Activated B cell treated with CpG ODN at 0.5 μM for 24 hours (primary cell): ENCODE results near the gene JMJD1C. TPM values are rescaled to one million over a fixed set of nuclear protein-coding genes. Genes with fewer than 3 reads are reported as not detected.
"Not testable (repeated sequence)": the region's sequence is repeated elsewhere in the genome, so short reads cannot be mapped to it uniquely, and the experiment has no call there.

Source experiments
- ATAC-seq: fragments of 200-7000 bp; cut with Tn5 transposase; one replicate; pipeline ENCODE4 v1.10.0; 2021; ENCODE audit warnings: low read depth, mild to moderate bottlenecking, moderate library complexity
- CTCF ChIA-PET: fragments of 350-600 bp; sonication (Branson Sonifier 250); formaldehyde crosslinking; loops from one replicate; lab custom pipeline; 2021; ENCODE audit warnings: antibody characterized with exemption; lab: Charles Lee
- POLR2A ChIA-PET: fragments of 350-600 bp; sonication (Branson Sonifier 250); formaldehyde crosslinking; loops from one replicate; lab custom pipeline; 2021; ENCODE audit warnings: antibody characterized with exemption; lab: Charles Lee
- DNase-seq: peaks from one replicate; pipeline ENCODE4 v3.0.0; 2022
- H3K27ac Mint-ChIP-seq: one replicate; pipeline ENCODE4 v1.8.0; 2020; ENCODE audit warnings: mixed read lengths
- H3K27me3 Mint-ChIP-seq: one replicate; pipeline ENCODE4 v1.8.0; 2021; ENCODE audit warnings: mixed read lengths
- H3K36me3 Mint-ChIP-seq: one replicate; pipeline ENCODE4 v1.8.0; 2021; ENCODE audit warnings: low read depth, mixed read lengths
- H3K4me1 Mint-ChIP-seq: one replicate; pipeline ENCODE4 v1.8.0; 2021; ENCODE audit warnings: mixed read lengths
- H3K4me3 Mint-ChIP-seq: one replicate; pipeline ENCODE4 v1.8.0; 2020; ENCODE audit warnings: mild to moderate bottlenecking, mixed read lengths
- H3K9me3 Mint-ChIP-seq: one replicate; pipeline ENCODE4 v1.8.0; 2020; ENCODE audit warnings: mixed read lengths
- intact Hi-C: fragments of 100-400 bp; cut with micrococcal nuclease; formaldehyde crosslinking; loops from one replicate; pipeline ENCODE4 v1.15.1; 2024
- total RNA-seq: library from RNA; stranded (reverse); gene quantifications from 2 replicates; pipeline ENCODE4 v1.2.3, GENCODE V29; 2022
- TF ChIP-seq, protein P1 (sequence below): fragments of 200-600 bp; IDR thresholded peaks from one replicate; pipeline ENCODE4 v1.8.0; 2022; ENCODE audit warnings: antibody characterized with exemption, mild to moderate bottlenecking

The JMJD1C gene
- total RNA-seq, 1 donor from 2014 or later: 176 TPM

DNA sequence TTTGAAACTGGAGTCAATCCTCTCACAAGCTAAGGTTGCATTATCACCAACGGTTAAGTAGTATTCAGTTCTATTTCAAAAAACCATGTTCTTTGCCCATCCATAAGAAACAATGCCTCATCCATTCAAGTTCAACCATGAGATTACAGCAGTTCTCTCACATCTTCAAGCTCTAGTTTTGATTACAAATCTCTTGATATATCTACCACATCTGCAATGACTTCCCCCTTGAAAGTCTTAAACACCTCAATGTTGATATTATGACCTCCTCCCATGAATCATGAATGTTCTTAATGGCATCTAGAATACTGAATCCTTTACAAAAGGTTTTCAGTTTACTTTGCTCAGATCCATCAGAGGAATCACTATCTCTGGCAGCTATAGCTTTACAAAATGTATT lies 81.8 kb downstream of the JMJD1C start:
- ATAC-seq (no peak), DNase-seq (no peak)
- H3K27ac Mint-ChIP-seq: no peak overlapping the region
- intact Hi-C loops: no loop called here
- no peak overlapping the region for H3K4me3 Mint-ChIP-seq
- H3K36me3 Mint-ChIP-seq: peaks cover 7% of the 10 kb centered on the region
- H3K4me1 Mint-ChIP-seq: peaks cover 17% of the 10 kb centered on the region
- ChIA-PET POLR2A (no interaction called here), CTCF (interaction anchor here (1.0 kb wide), 1 partner anchor 165 kb away, joined by 3 read pairs; no protein-coding TSS in a partner anchor)
- TF ChIP-seq, protein P1, sequence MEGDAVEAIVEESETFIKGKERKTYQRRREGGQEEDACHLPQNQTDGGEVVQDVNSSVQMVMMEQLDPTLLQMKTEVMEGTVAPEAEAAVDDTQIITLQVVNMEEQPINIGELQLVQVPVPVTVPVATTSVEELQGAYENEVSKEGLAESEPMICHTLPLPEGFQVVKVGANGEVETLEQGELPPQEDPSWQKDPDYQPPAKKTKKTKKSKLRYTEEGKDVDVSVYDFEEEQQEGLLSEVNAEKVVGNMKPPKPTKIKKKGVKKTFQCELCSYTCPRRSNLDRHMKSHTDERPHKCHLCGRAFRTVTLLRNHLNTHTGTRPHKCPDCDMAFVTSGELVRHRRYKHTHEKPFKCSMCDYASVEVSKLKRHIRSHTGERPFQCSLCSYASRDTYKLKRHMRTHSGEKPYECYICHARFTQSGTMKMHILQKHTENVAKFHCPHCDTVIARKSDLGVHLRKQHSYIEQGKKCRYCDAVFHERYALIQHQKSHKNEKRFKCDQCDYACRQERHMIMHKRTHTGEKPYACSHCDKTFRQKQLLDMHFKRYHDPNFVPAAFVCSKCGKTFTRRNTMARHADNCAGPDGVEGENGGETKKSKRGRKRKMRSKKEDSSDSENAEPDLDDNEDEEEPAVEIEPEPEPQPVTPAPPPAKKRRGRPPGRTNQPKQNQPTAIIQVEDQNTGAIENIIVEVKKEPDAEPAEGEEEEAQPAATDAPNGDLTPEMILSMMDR: no peak
- no peaks in the 10 kb centered on the region for H3K9me3 Mint-ChIP-seq
- no peaks in the 10 kb centered on the region for H3K27me3 Mint-ChIP-seq

DNA sequence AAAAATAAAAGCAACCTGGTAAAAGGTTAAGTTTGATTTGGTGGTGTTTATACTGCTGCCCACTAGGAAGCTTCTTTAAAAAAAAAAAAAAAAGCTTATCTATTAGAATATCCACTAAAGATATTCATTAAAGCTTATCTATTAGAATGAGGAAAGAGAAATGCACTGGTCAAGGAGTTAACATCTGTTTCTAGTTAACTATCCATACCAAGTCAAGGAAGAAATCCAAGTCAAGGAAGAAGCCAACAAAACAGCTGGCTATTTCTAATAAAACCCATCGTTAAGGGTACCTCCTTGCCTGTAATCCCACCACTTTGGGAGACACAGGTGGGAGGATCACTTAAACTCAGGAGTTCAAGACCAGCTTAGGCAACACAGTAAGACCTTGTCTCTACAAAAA lies 82.6 kb downstream of the JMJD1C start:
- Mint-ChIP-seq H3K4me1 (peaks cover 11% of the 10 kb centered on the region), H3K36me3 (peaks cover 4% of the 10 kb centered on the region), H3K9me3 (no peaks in the 10 kb centered on the region), H3K27me3 (no peaks in the 10 kb centered on the region), H3K27ac (no peak overlapping the region), H3K4me3 (no peak overlapping the region)
- DNase-seq (no peak), ATAC-seq (no peak)
- intact Hi-C loops: no loop called here
- ChIA-PET POLR2A (no interaction called here), CTCF (interaction anchor here (1.0 kb wide), 1 partner anchor 164 kb away, joined by 3 read pairs; no protein-coding TSS in a partner anchor)
- TF ChIP-seq, protein P1: no peak

DNA sequence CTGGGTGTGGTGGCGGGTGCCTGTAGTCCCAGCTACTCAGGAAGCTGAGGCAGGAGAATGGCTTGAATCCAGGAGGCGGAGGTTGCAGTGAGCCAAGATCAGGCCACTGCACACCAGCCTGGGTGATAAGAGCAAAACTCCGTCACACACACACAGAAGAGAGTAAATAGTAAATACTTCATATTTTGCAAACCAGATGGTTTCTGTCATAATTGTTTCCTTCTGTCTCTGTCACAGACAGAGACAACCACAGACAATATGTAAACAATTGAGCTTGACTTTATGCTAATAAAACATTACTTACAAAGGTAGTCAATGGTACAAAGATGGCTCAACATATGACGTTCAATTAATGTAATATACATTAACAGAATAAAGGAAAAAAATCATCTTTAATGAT lies 83.7 kb downstream of the JMJD1C start:
- CTCF ChIA-PET: no interaction called here
- POLR2A ChIA-PET: no interaction called here
- DNase-seq: no peak
- Mint-ChIP-seq H3K4me1 (peaks cover 5% of the 10 kb centered on the region), H3K4me3 (no peak overlapping the region), H3K36me3 (peaks cover 4% of the 10 kb centered on the region), H3K27me3 (no peaks in the 10 kb centered on the region), H3K27ac (no peak overlapping the region), H3K9me3 (no peaks in the 10 kb centered on the region)
- intact Hi-C loops: no loop called here
- TF ChIP-seq, protein P1: no peak
- ATAC-seq: no peak

DNA sequence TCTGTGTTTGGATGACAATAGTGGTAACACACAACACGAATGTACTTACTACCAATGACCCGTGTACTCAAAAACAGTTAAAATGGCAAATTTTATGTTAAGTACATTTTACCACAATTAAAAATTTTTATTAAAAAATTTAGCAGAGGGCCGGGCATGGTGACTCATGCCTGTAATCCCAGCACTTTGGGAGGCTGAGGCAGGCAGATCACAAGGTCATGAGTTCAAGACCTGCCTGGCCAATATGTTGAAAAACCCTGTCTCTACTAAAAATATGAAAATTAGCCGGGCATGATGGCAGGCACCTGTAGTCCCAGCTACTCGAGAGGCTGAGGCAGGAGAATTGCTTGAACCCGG lies 88.5 kb downstream of the JMJD1C start:
- peak overlapping the region; percentile 53 for H3K27ac Mint-ChIP-seq
- DNase-seq, H3K9me3 Mint-ChIP-seq, H3K27me3 Mint-ChIP-seq, ATAC-seq, CTCF ChIA-PET, H3K36me3 Mint-ChIP-seq: not testable (repeated sequence)
- peaks cover 15% of the 10 kb centered on the region for H3K4me1 Mint-ChIP-seq
- intact Hi-C loops: loop anchor here (1.0 to 2.0 kb wide), 3 partner anchors 8 to 160 kb away; no protein-coding TSS in a partner anchor
- peak overlapping the region; percentile 72 for H3K4me3 Mint-ChIP-seq
- POLR2A ChIA-PET: interaction anchor here (0.6 kb wide), 1 partner anchor 376 kb away, joined by 4 read pairs; no protein-coding TSS in a partner anchor

DNA sequence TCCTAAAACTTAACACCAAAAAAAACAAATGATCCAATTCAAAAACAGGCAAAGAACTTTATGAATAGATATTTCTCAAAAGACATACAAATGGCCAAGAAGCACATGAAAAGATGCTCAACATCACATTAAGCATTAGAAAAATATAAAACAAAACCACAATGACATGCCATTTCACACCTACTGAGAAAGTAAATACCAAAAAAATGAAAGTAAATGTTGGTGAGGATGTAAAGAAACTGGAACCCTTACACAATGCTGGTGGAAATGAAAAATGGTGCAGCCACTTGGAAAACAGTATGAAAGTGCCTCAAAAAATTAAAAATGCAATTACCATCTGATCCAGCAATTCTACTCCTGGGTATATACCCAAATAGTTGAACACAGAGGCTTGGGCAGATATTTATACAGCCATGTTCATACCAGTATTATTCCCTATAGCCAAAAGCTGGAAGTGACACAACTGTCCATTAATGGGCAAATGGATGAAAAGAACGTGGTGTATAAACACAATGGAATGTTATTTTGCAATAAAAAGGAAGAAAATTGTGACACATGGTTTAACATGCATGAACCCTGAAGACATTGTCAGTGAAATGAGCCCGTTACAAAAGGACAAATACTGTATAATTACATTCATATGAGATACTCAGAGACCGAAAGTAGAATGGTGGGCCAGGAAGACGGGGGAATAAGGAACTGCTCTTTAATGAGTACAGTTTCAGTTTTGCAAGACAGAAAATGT lies 89.0 kb downstream of the JMJD1C start:
- POLR2A ChIA-PET: no interaction called here
- TF ChIP-seq, protein P1: no peak
- H3K36me3 Mint-ChIP-seq: peaks cover 7% of the 10 kb centered on the region
- H3K4me1 Mint-ChIP-seq: peaks cover 15% of the 10 kb centered on the region
- H3K27ac Mint-ChIP-seq: peak overlapping the region; percentile 53
- DNase-seq (no peak), ATAC-seq (peak; percentile 92)
- no peaks in the 10 kb centered on the region for H3K9me3 Mint-ChIP-seq
- H3K27me3 Mint-ChIP-seq: no peaks in the 10 kb centered on the region
- peak overlapping the region; percentile 72 for H3K4me3 Mint-ChIP-seq
- CTCF ChIA-PET: no interaction called here
- intact Hi-C loops: loop anchor here (1.0 to 2.0 kb wide), 3 partner anchors 7 to 160 kb away; no protein-coding TSS in a partner anchor
